ENCODE measurements around the gene C1QTNF6.

The C1QTNF6 gene

DNA sequence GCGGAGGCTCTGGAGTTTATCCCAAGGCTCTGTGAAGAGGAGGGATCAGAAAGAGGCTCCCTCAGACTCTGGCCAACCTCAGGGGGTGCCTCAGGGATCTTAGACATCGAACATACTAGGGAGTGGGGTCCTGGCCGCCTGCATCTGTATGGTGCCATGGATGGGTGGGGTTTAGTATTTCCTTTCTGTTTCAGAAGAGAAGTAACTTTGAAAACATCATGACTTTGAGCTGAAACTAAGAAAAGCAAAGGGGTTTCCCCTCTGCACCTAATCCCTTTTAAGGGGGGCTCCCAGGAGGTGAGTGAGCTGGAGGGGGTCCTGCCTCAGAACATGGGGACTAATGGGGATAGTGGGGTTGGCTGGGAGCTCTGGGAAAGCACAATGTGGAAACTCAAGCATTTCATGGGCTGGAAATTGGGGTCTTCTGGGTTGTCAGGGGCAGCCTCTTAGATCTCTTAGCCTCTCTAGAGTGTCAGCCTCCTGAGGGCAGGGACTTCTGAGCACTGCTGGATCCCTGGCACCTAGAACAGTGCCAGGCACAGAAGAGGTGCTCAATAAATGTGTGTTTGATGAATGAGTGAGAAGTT, 36.0 kb upstream of the C1QTNF6 start:
- DNase-seq (ENCODE audit: low read depth): no peak

DNA sequence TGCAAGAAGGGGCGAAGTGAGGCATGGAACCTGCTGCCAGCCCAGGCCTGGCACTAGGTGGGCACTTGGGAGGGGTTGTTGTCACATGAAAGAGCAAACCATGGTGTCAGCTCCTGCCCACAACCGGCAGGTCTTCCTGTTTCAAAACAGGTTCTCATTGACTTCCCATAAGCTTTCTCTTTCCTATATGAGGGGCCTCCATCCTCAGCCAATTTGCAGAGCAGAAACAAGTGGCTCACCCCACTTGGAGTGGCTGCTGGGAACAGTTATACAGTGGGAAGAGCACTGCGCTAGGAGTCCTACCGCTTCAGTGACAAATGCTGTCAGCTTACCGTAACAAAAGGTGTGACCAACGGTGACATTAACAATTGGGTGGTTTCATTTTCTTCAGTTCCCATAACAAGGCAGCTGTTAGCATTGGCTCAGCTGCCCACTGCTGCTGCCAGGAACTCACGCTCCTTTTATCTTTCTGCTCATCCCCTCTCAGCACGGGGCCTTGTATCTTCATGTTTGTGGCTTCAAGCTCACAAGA, 34.5 kb upstream of the C1QTNF6 start:
- no peak for DNase-seq (ENCODE audit: low read depth)

DNA sequence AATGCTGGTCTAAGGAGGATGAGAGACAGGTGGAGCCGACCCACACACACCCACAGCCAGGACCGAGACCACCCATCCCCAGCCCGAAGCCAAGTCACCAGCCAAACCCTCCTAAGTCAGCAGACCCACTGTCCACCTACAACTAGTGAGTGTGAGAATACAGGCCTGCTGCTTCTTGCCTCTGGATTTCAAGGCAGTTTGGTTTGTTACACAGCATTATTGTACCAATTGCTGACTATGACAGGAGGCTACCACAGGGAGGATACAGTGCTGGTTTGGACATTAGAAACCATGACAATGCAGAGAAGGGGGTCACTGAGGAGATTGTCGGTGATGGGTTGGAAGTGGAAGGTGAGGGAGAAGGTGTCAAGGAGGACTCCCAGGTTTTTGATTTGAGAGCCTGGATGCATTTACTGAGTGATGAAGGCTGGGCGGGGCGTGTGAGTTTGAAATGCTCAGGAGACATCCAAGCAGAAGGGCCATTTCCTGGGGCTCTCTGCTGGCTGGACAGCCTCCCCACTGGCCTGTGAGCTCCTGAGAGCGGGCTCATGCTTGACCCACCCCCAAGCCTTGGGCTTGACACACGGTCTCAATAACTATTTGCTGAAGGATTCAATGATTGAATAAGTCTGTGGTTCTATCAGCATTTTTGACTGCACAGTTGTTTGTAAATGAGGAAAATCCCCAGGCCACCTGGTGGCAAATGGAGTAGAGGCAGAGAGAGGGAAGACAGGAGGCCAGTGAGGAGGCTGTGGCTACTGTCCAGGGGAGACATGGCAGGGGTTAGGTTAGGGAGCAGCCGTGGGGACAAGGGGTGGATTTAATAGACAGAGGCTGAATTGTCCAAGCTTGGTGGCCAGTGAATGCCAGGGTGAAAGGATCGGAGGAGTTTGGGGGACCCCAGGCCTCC, 33.6 kb upstream of the C1QTNF6 start:
- DNase-seq (ENCODE audit: low read depth): no peak

DNA sequence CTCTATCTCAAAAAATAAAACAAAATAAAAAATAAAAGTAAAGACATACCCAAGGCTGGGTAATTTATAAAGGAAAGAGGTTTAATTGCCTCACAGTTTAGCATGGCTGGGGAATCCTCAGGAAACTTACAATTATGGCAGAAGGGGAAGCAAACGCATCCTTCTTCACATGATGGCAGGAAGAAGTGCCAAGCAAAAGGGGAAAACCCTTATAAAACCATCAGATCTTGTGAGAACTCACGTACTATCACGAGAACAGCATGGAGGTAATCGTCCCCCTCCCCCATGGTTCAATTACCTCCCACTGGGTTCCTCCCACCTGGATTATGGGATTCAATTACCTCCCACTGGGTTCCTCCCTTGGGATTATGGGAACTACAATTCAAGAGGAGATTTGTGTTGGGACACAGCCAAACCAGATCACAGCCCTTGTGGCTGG, 32.5 kb upstream of the C1QTNF6 start:
- DNase-seq (ENCODE audit: low read depth): no peak

DNA sequence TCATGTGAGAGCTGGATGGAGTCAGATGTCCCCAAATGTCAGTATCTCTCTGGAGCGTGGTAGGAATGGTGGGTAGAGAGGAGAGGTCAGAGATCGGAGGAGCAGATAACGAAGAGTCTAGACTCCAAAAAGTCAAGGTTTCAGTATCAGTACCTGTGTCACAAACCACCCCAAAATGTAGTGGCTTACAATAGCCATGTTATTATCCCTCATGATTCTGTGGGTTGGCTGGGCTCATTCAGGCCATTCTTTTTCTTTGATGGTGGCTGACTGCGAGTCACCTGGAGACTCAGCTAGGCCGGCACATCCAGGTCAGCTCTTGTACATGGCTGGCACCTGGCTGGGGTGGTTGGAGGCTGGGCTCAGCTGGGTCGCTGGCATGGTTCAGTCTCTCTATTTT, 31.5 kb upstream of the C1QTNF6 start:
- DNase-seq (ENCODE audit: low read depth): no peak

DNA sequence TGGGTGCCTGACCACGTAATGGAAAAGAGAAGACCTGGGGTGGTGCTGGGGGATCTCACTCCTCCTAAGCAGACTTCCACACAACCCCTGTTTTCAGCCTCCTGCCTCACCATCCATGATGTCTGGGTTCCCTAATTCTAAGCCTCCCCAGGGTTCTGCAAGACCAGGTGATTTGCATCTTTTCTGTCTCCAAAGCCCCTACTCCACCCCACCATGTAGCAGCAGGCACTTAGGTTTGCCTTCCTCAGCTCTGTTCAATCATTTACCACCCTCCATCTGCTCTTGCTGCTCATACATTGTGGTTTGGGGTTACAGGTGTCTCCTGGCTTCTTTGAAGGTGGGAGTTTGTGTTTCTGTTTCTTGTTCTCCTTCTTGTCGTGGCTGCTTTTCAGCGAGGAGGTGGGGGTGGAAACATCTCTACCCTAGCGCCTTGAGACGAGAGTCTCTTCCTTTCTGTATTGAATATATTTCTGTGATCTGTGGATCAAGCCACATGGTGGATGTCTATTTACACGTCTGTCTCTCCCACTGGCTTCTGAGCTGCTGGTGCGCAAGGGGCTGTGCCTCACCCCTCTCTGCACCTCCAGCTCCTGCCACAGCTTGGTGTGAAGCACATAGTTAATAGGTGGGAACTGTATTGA, 30.8 kb upstream of the C1QTNF6 start:
- DNase-seq (ENCODE audit: low read depth): no peak

DNA sequence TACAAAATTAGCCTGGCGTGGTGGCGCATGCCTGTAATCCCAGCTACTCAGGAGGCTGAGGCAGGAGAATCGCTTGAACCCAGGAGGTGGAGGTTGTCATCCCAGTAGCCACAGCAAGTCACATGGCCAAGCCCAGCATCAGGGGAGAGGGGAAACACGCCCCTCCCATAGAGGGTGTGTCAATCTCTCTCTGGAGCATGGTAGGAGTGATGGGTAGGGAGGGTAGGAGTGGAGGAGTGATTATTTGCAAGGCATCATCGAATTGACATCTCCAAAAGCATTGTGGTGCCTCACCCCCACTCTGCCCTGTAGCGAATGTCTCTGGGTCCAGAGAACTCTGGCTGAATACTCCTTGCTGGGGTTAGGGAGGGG, 30.3 kb upstream of the C1QTNF6 start:
- no peak for DNase-seq (ENCODE audit: low read depth)

DNA sequence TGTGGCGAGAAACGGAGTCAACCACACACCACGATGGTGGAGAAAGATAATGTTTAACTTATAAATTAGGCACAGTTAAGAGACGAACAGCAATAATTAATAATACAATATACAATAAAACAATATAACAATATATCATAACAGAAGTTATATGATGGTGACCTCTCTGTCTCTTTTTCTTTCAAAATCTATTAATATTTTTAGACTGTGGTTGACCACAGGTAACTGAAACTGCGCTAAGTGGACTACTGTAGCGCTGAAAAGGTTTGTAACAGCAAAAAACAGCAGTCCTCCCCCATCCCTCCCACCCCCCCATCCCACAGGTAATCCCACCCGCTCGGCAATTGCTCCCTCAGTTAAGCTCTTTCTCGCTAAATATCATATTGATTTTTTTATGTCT, 27.8 kb upstream of the C1QTNF6 start:
- no peak for DNase-seq (ENCODE audit: low read depth)

DNA sequence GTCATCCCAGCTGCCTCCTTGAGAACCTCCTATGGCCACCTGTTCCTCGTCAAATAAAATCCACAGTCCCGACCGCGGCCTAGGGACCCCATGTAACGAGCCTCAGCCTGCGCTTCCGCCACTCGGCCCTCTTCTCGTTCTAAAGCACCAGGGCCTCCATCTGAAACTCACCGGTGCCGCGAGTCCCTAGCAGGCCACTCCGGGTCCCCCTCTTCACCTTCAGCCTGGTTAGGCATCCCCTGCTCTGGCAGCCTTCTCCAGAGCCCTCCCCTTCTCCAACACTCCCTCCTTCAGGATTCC, 26.6 kb upstream of the C1QTNF6 start:
- DNase-seq (ENCODE audit: low read depth): no peak

DNA sequence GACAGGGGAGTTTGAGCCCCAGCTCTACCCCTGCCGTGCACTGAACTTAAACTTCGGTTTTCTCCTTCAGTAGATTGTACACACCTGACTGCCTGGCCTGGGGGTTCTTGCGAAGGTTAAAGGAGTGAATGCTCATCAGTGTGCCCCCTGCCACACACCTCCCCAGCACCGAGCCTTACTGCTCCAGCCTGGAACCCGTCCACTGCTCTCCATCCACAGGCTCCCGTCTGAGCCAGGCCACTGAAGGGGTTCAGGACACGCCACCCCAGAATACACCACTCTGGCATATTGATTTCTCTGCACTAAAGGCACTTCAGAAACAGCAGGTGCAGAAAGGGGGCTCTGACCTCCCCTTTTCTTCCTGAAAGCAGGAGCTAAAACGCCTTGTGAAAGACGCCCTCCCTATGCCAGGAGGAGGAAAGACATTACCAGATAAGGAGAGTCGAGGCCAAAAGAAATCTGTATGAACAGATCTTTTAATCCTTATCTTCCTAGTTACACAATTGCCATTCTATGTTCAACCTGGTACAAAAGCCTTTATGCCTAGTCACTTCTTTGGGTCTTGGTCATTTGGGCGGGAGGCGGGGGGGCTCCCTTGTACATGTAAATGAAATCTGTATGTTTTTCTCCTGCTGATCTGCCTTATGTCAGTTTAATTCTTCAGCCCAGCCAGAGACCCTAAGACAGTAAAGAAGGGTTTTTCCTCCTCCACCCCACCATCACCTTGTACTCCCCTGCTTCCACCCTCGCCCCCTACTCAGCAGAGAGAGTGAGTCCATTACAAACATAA, 26.1 kb upstream of the C1QTNF6 start:
- DNase-seq (ENCODE audit: low read depth): no peak

DNA sequence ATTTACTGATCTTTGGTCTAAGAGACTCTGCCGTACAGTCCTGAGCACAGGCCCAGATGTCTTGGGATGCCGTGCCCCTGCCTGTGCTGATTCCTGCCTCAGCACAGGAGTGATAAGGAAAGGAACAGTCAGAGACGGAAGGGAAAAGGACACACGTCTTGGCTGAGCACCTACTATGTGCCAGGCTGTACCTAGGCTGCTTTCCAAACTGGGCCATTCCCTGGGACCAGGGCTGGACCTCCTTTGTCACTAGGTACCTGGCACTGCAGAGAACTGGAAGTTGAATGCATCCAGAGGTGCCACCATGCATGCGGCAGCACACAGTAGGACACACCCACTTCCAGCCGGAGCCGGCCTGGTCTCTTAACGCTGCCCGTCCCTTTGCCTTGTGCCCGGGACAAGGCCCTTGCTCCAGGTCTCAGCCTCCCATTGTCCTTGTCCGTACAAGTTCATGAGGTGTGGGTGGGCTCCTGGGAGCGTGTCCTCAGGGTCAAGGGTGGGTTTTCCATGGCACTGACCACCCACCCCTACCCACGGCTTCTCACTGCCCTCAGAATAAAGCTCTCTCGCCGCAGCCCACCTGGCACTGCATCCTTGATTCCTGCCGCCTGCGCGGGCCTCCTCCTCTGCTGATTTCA, 25.3 kb upstream of the C1QTNF6 start:
- DNase-seq (ENCODE audit: low read depth): no peak

DNA sequence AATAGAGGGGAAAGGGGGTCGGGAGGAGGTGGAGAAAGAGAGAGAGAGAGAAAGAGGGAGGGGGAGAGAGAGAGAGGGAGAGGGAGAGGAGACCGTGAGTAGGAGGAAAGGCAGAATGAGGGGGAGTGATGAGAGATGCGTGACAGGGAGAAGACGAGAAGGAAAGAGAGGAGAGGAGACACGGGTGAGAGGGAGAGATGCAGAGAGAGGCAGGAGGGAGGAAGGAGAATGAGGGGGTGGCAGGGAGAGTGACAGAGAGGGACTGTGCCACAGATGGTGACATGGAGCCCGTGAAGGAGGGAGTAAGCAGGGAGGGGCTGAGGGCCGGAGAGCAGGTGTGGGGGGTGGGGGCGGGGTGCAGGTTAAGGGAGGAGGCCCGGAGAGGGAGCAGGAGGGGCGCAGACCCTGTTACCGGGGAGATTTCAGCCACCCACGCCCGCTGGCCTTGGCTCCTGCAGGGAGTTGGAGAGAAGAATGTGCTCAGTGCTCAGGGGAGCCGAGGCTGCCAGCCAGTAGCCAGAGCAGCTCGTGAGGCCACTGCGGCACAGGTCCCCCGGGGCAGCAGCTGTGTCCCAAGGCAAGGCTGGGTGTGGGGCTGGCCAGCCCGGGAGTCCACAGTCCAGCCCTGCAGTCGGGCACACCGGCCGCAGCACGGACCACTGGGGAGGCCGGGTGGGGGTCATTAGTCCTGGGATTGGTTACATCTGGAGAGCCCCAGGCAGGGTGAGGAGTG, 24.3 kb upstream of the C1QTNF6 start, which contains the start of gene SSTR3:
TSS of gene SSTR3 (minus strand) at position 304 of the 733 bp plus-strand sequence. CDS start 4,674 bp downstream, outside the sequence.
- DNase-seq (ENCODE audit: low read depth): no peak

DNA sequence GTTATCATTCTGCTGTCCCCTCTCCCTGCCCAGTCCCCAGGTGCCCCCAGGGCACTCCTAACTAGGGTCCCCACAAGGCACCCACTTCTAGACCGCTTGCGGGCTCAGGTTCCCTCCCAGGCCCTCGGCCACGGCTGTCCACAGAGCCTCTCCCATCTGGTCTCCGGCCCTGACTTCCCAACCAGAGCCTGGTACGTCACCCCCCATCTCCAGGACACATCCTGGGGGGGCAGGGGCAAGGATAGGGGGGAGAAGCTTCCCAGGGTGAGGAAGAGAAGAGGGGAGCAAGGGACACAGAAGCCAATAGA, 23.8 kb upstream of the C1QTNF6 start:
- DNase-seq (ENCODE audit: low read depth): no peak

DNA sequence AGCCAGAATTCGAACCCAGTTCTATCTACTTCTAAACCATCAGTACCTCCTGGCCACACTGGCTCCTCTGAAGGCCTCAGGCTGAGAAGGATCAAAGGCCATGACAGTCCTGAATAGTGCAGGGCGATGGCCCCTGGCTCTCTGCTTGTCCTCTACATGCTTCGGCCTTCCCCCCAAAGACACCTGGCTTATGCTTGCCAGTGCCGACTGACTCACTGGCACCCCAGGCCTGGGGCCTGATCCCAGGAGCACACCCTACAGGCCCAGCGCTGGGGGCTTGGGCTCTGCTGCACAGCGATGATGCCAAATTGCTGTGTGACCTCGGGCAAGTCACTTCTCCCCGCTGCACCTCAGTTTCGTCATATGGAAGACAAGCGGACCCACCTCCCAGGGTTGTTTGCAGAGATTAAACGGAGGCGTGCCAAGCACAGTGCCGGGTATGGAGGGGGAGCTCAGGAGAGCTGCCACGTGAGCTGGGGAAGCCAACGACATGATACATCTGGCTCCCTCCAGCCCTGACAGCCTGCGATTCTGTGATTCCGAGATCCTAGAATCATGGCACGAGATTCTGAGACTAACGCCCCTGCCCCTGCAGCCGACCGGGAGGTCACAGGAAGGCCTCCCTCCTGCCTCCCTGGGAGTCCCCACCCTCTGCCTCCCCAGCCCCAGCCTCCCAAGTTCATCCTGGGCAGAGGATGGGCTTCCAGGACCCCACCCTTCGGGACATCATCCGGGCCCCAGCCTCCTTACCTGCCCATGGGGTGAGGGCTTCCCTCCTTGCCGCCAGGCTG, 23.2 kb upstream of the C1QTNF6 start:
- DNase-seq (ENCODE audit: low read depth): no peak

DNA sequence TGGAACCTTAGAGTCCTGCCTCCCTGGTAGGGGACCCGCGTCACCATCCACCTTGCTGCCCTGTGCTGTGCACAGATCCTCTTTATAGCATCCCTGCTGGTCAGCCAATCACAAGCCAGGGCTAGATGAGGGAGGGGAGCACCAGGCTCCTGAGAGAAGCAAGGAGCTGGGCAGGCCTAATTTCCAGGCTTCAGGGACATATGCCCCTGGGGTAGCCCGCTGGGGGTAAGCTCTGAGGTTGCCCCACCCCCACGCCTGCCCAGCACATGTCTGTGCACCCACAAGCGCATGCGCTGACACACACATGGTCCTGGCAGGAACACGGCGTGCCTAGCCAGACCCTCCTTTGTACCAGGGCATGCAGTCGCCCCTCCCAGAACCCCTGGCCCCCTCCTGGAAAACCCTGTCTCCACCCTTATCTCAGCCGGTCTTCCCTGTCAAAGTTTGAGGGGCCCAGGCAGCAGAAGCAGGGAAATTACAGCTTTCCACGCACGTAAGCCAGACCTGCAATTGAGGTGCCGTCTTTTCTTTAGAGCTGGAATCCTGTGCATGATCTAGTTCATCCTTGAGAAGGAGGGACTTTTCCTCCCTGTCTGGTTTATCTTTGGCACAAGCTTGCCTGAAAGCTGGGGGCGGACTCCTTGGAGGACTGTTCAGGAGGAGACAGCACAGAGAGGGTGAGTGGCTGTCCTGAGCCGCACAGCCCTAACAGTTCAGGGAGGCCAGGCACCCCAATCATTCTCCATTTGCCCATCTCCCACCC, 22.2 kb upstream of the C1QTNF6 start:
- DNase-seq (ENCODE audit: low read depth): no peak

DNA sequence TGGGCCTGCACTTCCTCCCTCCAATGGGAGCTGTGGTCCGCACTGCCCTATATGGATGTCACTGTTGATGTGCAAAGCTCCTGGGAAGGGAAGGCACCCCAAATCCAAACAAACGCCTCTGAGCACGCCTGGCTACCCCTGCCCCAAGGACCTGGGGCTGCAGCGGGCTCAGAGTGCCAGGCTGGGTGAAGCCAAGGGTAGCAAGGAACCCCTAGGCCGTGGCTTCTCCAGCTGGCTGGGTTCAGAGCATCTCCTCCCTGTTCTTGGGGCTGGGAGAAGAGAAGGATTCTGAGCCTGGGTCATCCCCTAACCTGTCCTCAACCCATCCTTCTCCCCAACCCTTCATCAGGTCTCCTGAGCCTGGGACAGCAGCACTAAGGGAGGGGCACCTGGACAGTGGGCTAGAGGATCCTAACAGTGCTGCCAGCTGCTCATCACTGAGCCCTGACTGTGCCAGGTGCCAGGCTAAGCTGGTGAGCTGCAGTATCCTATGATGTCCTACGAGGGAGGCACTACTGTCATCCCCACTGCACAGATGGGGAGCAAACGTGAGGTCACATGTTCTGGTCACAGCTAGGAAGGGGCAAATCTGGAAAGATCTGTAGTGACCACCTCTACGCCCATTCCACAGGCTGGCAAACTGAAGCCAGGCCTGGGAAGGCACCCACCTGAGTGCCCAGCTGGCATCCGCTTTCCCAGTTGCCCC, 21.2 kb upstream of the C1QTNF6 start:
- DNase-seq (ENCODE audit: low read depth): no peak

DNA sequence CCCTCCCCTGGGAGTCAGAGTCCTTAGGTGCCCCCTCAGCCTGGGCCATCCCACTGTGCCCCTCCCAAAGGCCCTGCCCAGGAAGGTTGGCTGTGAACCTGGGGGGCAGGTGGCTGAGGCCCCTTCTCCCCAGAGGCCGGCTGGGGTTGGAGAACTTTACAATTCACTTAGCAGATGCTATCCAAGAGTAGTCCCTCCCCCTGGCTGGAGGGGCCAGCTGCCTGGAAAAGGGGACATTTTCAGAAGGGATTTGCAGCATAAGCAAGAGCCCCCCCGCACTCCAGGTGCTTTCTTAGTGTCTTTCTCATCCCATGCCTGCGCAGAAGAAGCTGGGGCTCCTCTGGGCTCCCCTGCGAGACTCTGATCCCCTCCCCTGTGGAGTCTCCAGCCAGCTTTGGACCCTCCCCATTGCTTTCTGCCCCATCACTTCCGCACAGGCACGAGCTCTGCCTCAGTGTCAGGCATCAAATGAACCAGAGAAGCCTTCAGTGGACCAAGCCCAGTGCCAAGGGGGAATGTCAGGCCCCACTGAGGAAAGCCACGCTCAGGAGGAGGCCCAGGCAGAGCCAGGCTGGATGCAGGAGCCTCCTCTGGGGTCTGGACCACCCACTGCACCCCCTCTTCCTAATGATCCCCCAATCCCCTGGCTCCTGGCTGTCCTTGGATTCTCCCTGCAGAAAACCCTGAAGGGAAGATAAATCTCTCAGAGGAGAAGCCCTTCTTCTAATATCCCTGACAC, 20.5 kb upstream of the C1QTNF6 start:
- no peak for DNase-seq (ENCODE audit: low read depth)

DNA sequence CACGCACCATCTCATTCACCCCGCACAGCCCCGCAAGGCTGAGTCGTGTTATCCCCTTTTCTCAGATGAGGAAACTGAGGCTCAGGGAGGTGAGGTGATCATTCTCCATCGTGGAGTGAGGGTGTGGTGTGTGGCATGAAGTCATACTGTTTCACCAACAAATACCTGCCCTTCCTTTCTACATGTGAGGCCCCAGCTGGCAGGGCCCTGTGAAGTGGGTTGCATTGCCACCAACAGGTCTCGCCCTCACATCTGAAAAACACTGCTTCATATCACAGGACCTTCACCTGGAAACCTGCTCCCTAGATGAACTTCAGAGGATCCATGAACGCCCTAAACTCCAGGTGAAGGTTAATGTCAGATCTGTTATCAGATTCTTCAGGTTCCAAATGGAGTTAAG, 19.9 kb upstream of the C1QTNF6 start:
- no peak for DNase-seq (ENCODE audit: low read depth)

All from stimulated activated CD8-positive, alpha-beta memory T cell treated with anti-CD3 and anti-CD28 coated beads, Interleukin-12 subunit alpha, Interleukin-12 subunit beta, amount 100 ng/mL, for 4 hours (primary cell).